Memory B cell (primary cell): ENCODE results near the gene SNX1.
"Not testable (repeated sequence)": the region's sequence is repeated elsewhere in the genome, so short reads cannot be mapped to it uniquely, and the experiment has no call there.

Experiments used
- ATAC-seq: fragments of 150-1000 bp; cut with Tn5 transposase; 2 replicates; pipeline ENCODE4 v1.10.0; 2021; ENCODE audit warnings: low read depth, mild to moderate bottlenecking, moderate library complexity
- DNase-seq, 2 donors: peaks; one replicate each; pipeline ENCODE4 v3.0.0; 2022; ENCODE audit warnings: low spot score in 2 of 2
- H3K27ac Mint-ChIP-seq: one replicate; pipeline ENCODE4 v1.8.0; 2022; ENCODE audit warnings: mild to moderate bottlenecking, moderate library complexity, mixed read lengths
- H3K27me3 Mint-ChIP-seq: one replicate; pipeline ENCODE4 v1.8.0; 2022; ENCODE audit warnings: mixed read lengths
- H3K36me3 Mint-ChIP-seq: one replicate; pipeline ENCODE4 v1.8.0; 2022; ENCODE audit warnings: mild to moderate bottlenecking, mixed read lengths
- H3K4me1 Mint-ChIP-seq: one replicate; pipeline ENCODE4 v1.8.0; 2022; ENCODE audit warnings: mixed read lengths
- H3K4me3 Mint-ChIP-seq: one replicate; pipeline ENCODE4 v1.8.0; 2022; ENCODE audit warnings: mild to moderate bottlenecking, moderate library complexity, mixed read lengths
- H3K9me3 Mint-ChIP-seq: one replicate; pipeline ENCODE4 v1.8.0; 2022; ENCODE audit warnings: mixed read lengths

Gene SNX1

GRCh38 chr15:64093627-64094417 lies 2.0 kb upstream of the SNX1 start, which contains the start of gene CIAO2A:
Gene CIAO2A, minus strand, starts transcription at chr15:64093838. Its CDS starts 70 bp downstream, at chr15:64093768.
- DNase-seq: peak; percentile 82
- peak; percentile 59 for ATAC-seq
- peak within 1 kb of the TSS; percentile 99 for H3K27ac Mint-ChIP-seq
- no peaks in the 10 kb centered on the region for H3K9me3 Mint-ChIP-seq
- no peaks in the 10 kb centered on the region for H3K27me3 Mint-ChIP-seq
- peaks cover 4% of the 10 kb centered on the region for H3K36me3 Mint-ChIP-seq
- peak within 1 kb of the TSS; percentile 100 for H3K4me3 Mint-ChIP-seq
- peaks cover 46% of the 10 kb centered on the region for H3K4me1 Mint-ChIP-seq

GRCh38 chr15:64095431-64095794 lies 369 bp upstream of the SNX1 start:
- no peaks in the 10 kb centered on the region for H3K9me3 Mint-ChIP-seq
- peak overlapping the region; percentile 99 for H3K27ac Mint-ChIP-seq
- H3K27me3 Mint-ChIP-seq: no peaks in the 10 kb centered on the region
- no peak for DNase-seq
- H3K4me3 Mint-ChIP-seq: peak overlapping the region; percentile 97
- H3K36me3 Mint-ChIP-seq: peaks cover 4% of the 10 kb centered on the region
- H3K4me1 Mint-ChIP-seq: peaks cover 38% of the 10 kb centered on the region
- ATAC-seq: no peak

GRCh38 chr15:64096668-64097384 lies 1.0 kb downstream of the SNX1 start:
- H3K4me1 Mint-ChIP-seq: peaks cover 36% of the 10 kb centered on the region
- H3K27ac Mint-ChIP-seq: peak overlapping the region; percentile 99
- H3K4me3 Mint-ChIP-seq: peak overlapping the region; percentile 97
- H3K9me3 Mint-ChIP-seq: no peaks in the 10 kb centered on the region
- H3K27me3 Mint-ChIP-seq: no peaks in the 10 kb centered on the region
- peaks cover 2% of the 10 kb centered on the region for H3K36me3 Mint-ChIP-seq
- no peak for ATAC-seq
- no peak for DNase-seq

GRCh38 chr15:64099379-64099778 lies 3.6 kb downstream of the SNX1 start:
- Mint-ChIP-seq H3K4me1 (peaks cover 27% of the 10 kb centered on the region), H3K27ac (peak overlapping the region; percentile 65), H3K36me3 (peaks cover 9% of the 10 kb centered on the region), H3K9me3 (peaks cover 2% of the 10 kb centered on the region), H3K4me3 (no peak overlapping the region), H3K27me3 (no peaks in the 10 kb centered on the region)
- no peak for ATAC-seq
- DNase-seq: no peak

GRCh38 chr15:64100958-64101357 lies 5.2 kb downstream of the SNX1 start:
- peak; percentile 67 for ATAC-seq

GRCh38 chr15:64102497-64102896 lies 6.7 kb downstream of the SNX1 start:
- Mint-ChIP-seq H3K36me3 (peaks cover 7% of the 10 kb centered on the region), H3K4me1 (peaks cover 25% of the 10 kb centered on the region), H3K27me3 (no peaks in the 10 kb centered on the region), H3K9me3 (peaks cover 2% of the 10 kb centered on the region), H3K27ac (no peak overlapping the region), H3K4me3 (no peak overlapping the region)
- DNase-seq (no peak), ATAC-seq (no peak)

More at GRCh38 chr15:64100958-64101357, 5.2 kb downstream of the SNX1 start:
- no peak overlapping the region for H3K4me3 Mint-ChIP-seq
- H3K4me1 Mint-ChIP-seq: peaks cover 18% of the 10 kb centered on the region
- peaks cover 2% of the 10 kb centered on the region for H3K9me3 Mint-ChIP-seq
- H3K27me3 Mint-ChIP-seq: no peaks in the 10 kb centered on the region
- no peak for DNase-seq
- H3K36me3 Mint-ChIP-seq: peaks cover 7% of the 10 kb centered on the region
- H3K27ac Mint-ChIP-seq: peak overlapping the region; percentile 60

GRCh38 chr15:64105113-64105704 lies 9.4 kb downstream of the SNX1 start:
- Mint-ChIP-seq H3K27ac (no peak overlapping the region), H3K36me3 (peaks cover 7% of the 10 kb centered on the region), H3K4me3 (no peak overlapping the region), H3K9me3 (peaks cover 2% of the 10 kb centered on the region), H3K4me1 (peaks cover 27% of the 10 kb centered on the region), H3K27me3 (no peaks in the 10 kb centered on the region)
- DNase-seq: no peak
- ATAC-seq: no peak

GRCh38 chr15:64107337-64107736 lies 11.6 kb downstream of the SNX1 start:
- no peak overlapping the region for H3K4me3 Mint-ChIP-seq
- ATAC-seq (no peak), DNase-seq (no peak)
- no peaks in the 10 kb centered on the region for H3K27me3 Mint-ChIP-seq
- peaks cover 2% of the 10 kb centered on the region for H3K9me3 Mint-ChIP-seq
- peaks cover 37% of the 10 kb centered on the region for H3K4me1 Mint-ChIP-seq
- H3K36me3 Mint-ChIP-seq: peaks cover 11% of the 10 kb centered on the region
- no peak overlapping the region for H3K27ac Mint-ChIP-seq

GRCh38 chr15:64110108-64110701 lies 14.4 kb downstream of the SNX1 start:
- not testable (repeated sequence) for H3K9me3 Mint-ChIP-seq, H3K4me3 Mint-ChIP-seq, ATAC-seq, H3K27me3 Mint-ChIP-seq, DNase-seq
- Mint-ChIP-seq H3K36me3 (peaks cover 21% of the 10 kb centered on the region), H3K27ac (peak overlapping the region; percentile 87), H3K4me1 (peaks cover 40% of the 10 kb centered on the region)

- ATAC-seq (peak; percentile 99), DNase-seq (no peak)
- H3K27me3 Mint-ChIP-seq: no peaks in the 10 kb centered on the region
- H3K9me3 Mint-ChIP-seq: no peaks in the 10 kb centered on the region
- H3K4me1 Mint-ChIP-seq: peaks cover 40% of the 10 kb centered on the region
- H3K4me3 Mint-ChIP-seq: peak overlapping the region; percentile 37
- peaks cover 22% of the 10 kb centered on the region for H3K36me3 Mint-ChIP-seq
- H3K27ac Mint-ChIP-seq: peak overlapping the region; percentile 87
Observed at GRCh38 chr15:64110950-64111678, 15.3 kb downstream of the SNX1 start.

GRCh38 chr15:64111679-64112050 lies 15.9 kb downstream of the SNX1 start:
- peaks cover 35% of the 10 kb centered on the region for H3K4me1 Mint-ChIP-seq
- H3K9me3 Mint-ChIP-seq: no peaks in the 10 kb centered on the region
- ATAC-seq: no peak

GRCh38 chr15:64112073-64112772 lies 16.4 kb downstream of the SNX1 start:
- peaks cover 30% of the 10 kb centered on the region for H3K4me1 Mint-ChIP-seq
- no peaks in the 10 kb centered on the region for H3K27me3 Mint-ChIP-seq
- no peak overlapping the region for H3K4me3 Mint-ChIP-seq
- H3K27ac Mint-ChIP-seq: peak overlapping the region; percentile 87
- peaks cover 24% of the 10 kb centered on the region for H3K36me3 Mint-ChIP-seq
- DNase-seq (no peak), ATAC-seq (no peak)
- H3K9me3 Mint-ChIP-seq: no peaks in the 10 kb centered on the region

More at GRCh38 chr15:64111679-64112050, 15.9 kb downstream of the SNX1 start:
- Mint-ChIP-seq H3K27me3 (no peaks in the 10 kb centered on the region), H3K4me3 (no peak overlapping the region), H3K36me3 (peaks cover 22% of the 10 kb centered on the region), H3K27ac (peak overlapping the region; percentile 87)
- DNase-seq: no peak

GRCh38 chr15:64112904-64113303 lies 17.1 kb downstream of the SNX1 start:
- H3K4me1 Mint-ChIP-seq: peaks cover 30% of the 10 kb centered on the region
- H3K4me3 Mint-ChIP-seq: no peak overlapping the region
- ATAC-seq (no peak), DNase-seq (no peak)
- H3K36me3 Mint-ChIP-seq: peaks cover 27% of the 10 kb centered on the region
- no peaks in the 10 kb centered on the region for H3K27me3 Mint-ChIP-seq
- H3K27ac Mint-ChIP-seq: peak overlapping the region; percentile 87
- no peaks in the 10 kb centered on the region for H3K9me3 Mint-ChIP-seq
